Measurements from ENCODE around the gene ST6GAL2. TPM values are rescaled to one million over a fixed set of nuclear protein-coding genes. Genes with fewer than 3 reads are reported as not detected.

The ST6GAL2 gene
- total RNA-seq, 1 experiment from 2014 or later: not detected

- DNase-seq (ENCODE audit: extremely low read depth, low read depth): no peak
Measured at GRCh38 chr2:106758901-106759497, 127.0 kb downstream of the ST6GAL2 start.

Data from NCI-H460 (cell line).